Gastrocnemius medialis (tissue), 4 donors: ENCODE measurements around the gene INPP4B. TPM values are rescaled to one million over a fixed set of nuclear protein-coding genes. Genes with fewer than 3 reads are reported as not detected.

Experiments
- ATAC-seq, 2 donors: fragments of 150-250 bp; one replicate each; pipeline ENCODE4 v1.9.1; 2016
- DNase-seq, 2 donors: peaks; one replicate each; pipeline ENCODE4 v3.0.0-alpha.2; 2019
- H3K27ac ChIP-seq, 4 donors: fragments of 200-600 bp; sonication (generic); 1 replicate in 1 of 4; 2 replicates in 3 of 4; pipeline ENCODE4 v1.5.1; 2016 to 2018; ENCODE audit warnings: mild to moderate bottlenecking in 2 of 4, moderate library complexity in 1 of 4
- H3K27me3 ChIP-seq, 3 donors: fragments of 200-600 bp; sonication (generic) in 2 of 3; 1 replicate in 1 of 3; 2 replicates in 2 of 3; pipeline versions ENCODE4 v1.5.1 to v1.6.0; 2016 to 2019; ENCODE audit warnings: mild to moderate bottlenecking in 1 of 3, moderate library complexity in 1 of 3
- H3K36me3 ChIP-seq, 2 donors: fragments of 200-600 bp; sonication (generic) in 1 of 2; one replicate each; pipeline ENCODE4 v1.5.1; 2017 to 2018
- H3K4me1 ChIP-seq, 2 donors: fragments of 200-600 bp; sonication (generic) in 1 of 2; one replicate each; pipeline ENCODE4 v1.5.1; 2016 to 2017; ENCODE audit warnings: mild to moderate bottlenecking in 2 of 2
- H3K4me3 ChIP-seq, 4 donors: fragments of 200-600 bp; sonication (generic) in 3 of 4; 1 replicate in 1 of 4; 2 replicates in 3 of 4; pipeline ENCODE4 v1.5.1; 2016 to 2019; ENCODE audit warnings: mild to moderate bottlenecking in 2 of 4
- H3K9me3 ChIP-seq, 3 donors: fragments of 200-600 bp; sonication (generic) in 2 of 3; 1 replicate in 1 of 3; 2 replicates in 2 of 3; pipeline ENCODE4 v1.5.1; 2016 to 2019
- CTCF ChIP-seq, 5 experiments: fragments of 450-650 bp in 3 of 5; fragments of 200-600 bp in 2 of 5; sonication (generic) in 2 of 5; IDR thresholded peaks in 4 of 5; conservative IDR thresholded peaks in 1 of 5; 1 replicate in 4 of 5; 2 replicates in 1 of 5; pipeline ENCODE4 v1.5.1; 2016 to 2019; ENCODE audit warnings: antibody characterized with exemption in 5 of 5, mild to moderate bottlenecking in 3 of 5, moderate library complexity in 3 of 5
- POLR2A ChIP-seq, 2 donors: fragments of 450-650 bp; IDR thresholded peaks; one replicate each; pipeline ENCODE4 v1.6.1; 2017; ENCODE audit warnings: antibody characterized with exemption in 2 of 2, mild to moderate bottlenecking in 2 of 2, moderate library complexity in 2 of 2
- in situ Hi-C, 4 donors: fragments of 200-750 bp; cut with MboI; loops; one replicate each; pipeline versions ENCODE4 v1.15.0 to v1.8.0; 2017; ENCODE audit warnings: low sequenced_read_pairs in 4 of 4
- intact Hi-C: fragments of 100-400 bp; cut with DNase I; formaldehyde crosslinking; loops from one replicate; pipeline ENCODE4 v1.15.1; 2023; ENCODE audit warnings: low total_unique reads
- total RNA-seq, 4 donors: library from RNA; depleted of rRNA; stranded (reverse); fragments of >200 nt; gene quantifications; one replicate each; pipeline versions ENCODE4 v1.1.0 to v1.2.3, GENCODE V29; 2016

Gene INPP4B
- total RNA-seq, 4 donors from 2014 or later, result 7.5 to 23.6 (median 9.1) TPM

- ATAC-seq, result no peak
- in situ Hi-C loops, result no loop called here
Observed at GRCh38 chr4:142743121-142743825, 102.8 kb downstream of the INPP4B start.

GRCh38 chr4:142741995-142742394 lies 104.1 kb downstream of the INPP4B start:
- H3K9me3 ChIP-seq, result no peaks in the 10 kb centered on the region
- no peak overlapping the region for H3K4me3 ChIP-seq
- no peaks in the 10 kb centered on the region for H3K27me3 ChIP-seq
- no peak for TF ChIP-seq CTCF (IDR thresholded peaks at IDR 0.05 in 4 of 5, conservative IDR thresholded peaks at IDR 0.05 in 1 of 5)
- TF ChIP-seq POLR2A (IDR thresholded peaks at IDR 0.05), result no peak
- in situ Hi-C loops (no loop called here), intact Hi-C loops (no loop called here)
- H3K36me3 ChIP-seq, result no peaks in the 10 kb centered on the region
- no peaks in the 10 kb centered on the region for H3K4me1 ChIP-seq
- ATAC-seq (no peak), DNase-seq (no peak)
- no peak overlapping the region for H3K27ac ChIP-seq

More at GRCh38 chr4:142743121-142743825, 102.8 kb downstream of the INPP4B start:
- no peaks in the 10 kb centered on the region for H3K4me1 ChIP-seq
- intact Hi-C loops, result no loop called here
- no peaks in the 10 kb centered on the region for H3K27me3 ChIP-seq
- H3K4me3 ChIP-seq, result no peak overlapping the region
- DNase-seq, result no peak
- TF ChIP-seq CTCF (IDR thresholded peaks at IDR 0.05 in 4 of 5, conservative IDR thresholded peaks at IDR 0.05 in 1 of 5), result no peak
- TF ChIP-seq POLR2A (IDR thresholded peaks at IDR 0.05), result no peak
- H3K9me3 ChIP-seq, result no peaks in the 10 kb centered on the region
- H3K36me3 ChIP-seq, result no peaks in the 10 kb centered on the region
- no peak overlapping the region for H3K27ac ChIP-seq

- H3K27me3 ChIP-seq, result no peaks in the 10 kb centered on the region
- no peaks in the 10 kb centered on the region for H3K4me1 ChIP-seq
- no peak overlapping the region for H3K27ac ChIP-seq
- no peaks in the 10 kb centered on the region for H3K36me3 ChIP-seq
- ATAC-seq (no peak), DNase-seq (no peak)
- intact Hi-C loops (loop anchor here (10.0 kb wide), 1 partner anchor 603 kb away; no protein-coding TSS in a partner anchor), in situ Hi-C loops (no loop called here)
- TF ChIP-seq POLR2A (IDR thresholded peaks at IDR 0.05), result no peak
- TF ChIP-seq CTCF (IDR thresholded peaks at IDR 0.05 in 4 of 5, conservative IDR thresholded peaks at IDR 0.05 in 1 of 5), result no peak
- H3K4me3 ChIP-seq, result no peak overlapping the region
- H3K9me3 ChIP-seq, result no peaks in the 10 kb centered on the region
Observed at GRCh38 chr4:142728233-142728632, 117.9 kb downstream of the INPP4B start.

GRCh38 chr4:142727149-142727548 lies 119.0 kb downstream of the INPP4B start:
- ATAC-seq (no peak), DNase-seq (no peak)
- Histone ChIP-seq H3K27me3 (no peaks in the 10 kb centered on the region), H3K36me3 (no peaks in the 10 kb centered on the region), H3K9me3 (no peaks in the 10 kb centered on the region), H3K4me3 (no peak overlapping the region), H3K4me1 (no peaks in the 10 kb centered on the region), H3K27ac (no peak overlapping the region)
- in situ Hi-C loops, result no loop called here
- intact Hi-C loops, result loop anchor here (10.0 kb wide), 1 partner anchor 602 kb away; no protein-coding TSS in a partner anchor
- TF ChIP-seq CTCF (IDR thresholded peaks at IDR 0.05 in 4 of 5, conservative IDR thresholded peaks at IDR 0.05 in 1 of 5), result no peak
- TF ChIP-seq POLR2A (IDR thresholded peaks at IDR 0.05), result no peak
